Measurements from ENCODE around the gene GLIPR2.

GLIPR2 gene

DNA sequence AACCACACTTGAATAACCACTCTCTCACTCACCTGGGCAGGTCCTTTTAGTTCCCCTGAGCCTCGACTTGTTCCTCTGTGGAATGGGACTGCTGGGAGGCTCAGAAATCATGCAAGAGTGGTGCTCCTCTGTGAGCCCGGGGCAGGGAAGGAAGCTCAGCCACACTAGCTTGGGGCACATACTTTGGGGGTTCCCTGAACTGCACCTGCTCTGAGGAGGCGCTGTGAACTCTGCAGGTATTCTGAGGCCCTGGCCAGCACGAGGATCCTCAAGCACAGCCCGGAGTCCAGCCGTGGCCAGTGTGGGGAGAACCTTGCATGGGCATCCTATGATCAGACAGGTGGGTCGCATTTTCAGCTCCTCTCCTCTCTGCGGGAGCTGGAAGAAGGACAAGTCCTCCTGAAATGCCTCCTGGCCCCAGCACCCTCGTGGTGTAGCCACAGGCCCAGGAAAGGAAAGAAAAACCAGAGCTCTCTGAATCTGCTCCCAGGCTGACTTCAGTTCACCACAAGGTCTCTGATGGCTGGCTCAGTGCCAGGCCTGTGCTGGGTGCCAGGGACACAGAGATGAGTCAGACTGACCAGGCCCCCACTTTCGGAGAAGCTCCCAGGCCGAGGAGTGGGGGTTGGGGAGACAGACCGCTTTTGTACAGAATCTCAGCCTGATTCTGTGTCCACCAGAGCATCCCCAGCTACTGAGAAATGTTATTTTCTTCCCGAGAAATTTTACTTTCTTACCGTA lies 11.9 kb downstream of the GLIPR2 start:
- H3K4me3 ChIP-seq (replicated peaks in 1 of 2; ENCODE audit: low read depth in 2 of 2, low read length in 2 of 2): no peak overlapping the region
- TF ChIP-seq, protein P1, sequence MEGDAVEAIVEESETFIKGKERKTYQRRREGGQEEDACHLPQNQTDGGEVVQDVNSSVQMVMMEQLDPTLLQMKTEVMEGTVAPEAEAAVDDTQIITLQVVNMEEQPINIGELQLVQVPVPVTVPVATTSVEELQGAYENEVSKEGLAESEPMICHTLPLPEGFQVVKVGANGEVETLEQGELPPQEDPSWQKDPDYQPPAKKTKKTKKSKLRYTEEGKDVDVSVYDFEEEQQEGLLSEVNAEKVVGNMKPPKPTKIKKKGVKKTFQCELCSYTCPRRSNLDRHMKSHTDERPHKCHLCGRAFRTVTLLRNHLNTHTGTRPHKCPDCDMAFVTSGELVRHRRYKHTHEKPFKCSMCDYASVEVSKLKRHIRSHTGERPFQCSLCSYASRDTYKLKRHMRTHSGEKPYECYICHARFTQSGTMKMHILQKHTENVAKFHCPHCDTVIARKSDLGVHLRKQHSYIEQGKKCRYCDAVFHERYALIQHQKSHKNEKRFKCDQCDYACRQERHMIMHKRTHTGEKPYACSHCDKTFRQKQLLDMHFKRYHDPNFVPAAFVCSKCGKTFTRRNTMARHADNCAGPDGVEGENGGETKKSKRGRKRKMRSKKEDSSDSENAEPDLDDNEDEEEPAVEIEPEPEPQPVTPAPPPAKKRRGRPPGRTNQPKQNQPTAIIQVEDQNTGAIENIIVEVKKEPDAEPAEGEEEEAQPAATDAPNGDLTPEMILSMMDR (IDR thresholded peaks at IDR 0.05; ENCODE audit: low read depth, low read length): no peak
- DNase-seq (ENCODE audit: low read depth in 2 of 2): peak; percentile 98 to 99

DNA sequence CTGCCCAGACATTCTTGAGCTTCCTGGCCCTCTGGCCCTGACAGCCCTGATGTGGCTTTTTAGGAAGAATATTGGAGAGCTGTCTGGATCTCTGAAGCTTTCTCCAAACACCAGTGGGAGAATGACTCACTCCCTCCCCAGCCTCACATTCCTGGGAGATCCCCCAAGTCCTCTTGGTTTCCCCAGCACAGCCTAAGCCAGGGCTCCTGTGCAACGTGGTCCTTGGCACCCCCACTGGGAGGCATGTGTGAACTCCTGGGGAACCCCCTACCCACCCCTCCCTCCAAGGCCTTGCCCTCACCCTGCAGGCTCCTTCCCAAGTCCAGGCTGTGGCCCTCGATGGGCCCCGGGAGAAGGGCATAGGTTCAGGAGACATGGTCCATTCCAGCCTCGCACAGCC lies 12.7 kb downstream of the GLIPR2 start:
- peak; percentile 75 to 82 for DNase-seq (ENCODE audit: low read depth in 2 of 2)
- peak overlapping the region in 1 of 2 donors; percentile 7 for H3K4me3 ChIP-seq (replicated peaks in 1 of 2; ENCODE audit: low read depth in 2 of 2, low read length in 2 of 2)
- TF ChIP-seq, protein P1 (IDR thresholded peaks at IDR 0.05; ENCODE audit: low read depth, low read length): no peak

DNA sequence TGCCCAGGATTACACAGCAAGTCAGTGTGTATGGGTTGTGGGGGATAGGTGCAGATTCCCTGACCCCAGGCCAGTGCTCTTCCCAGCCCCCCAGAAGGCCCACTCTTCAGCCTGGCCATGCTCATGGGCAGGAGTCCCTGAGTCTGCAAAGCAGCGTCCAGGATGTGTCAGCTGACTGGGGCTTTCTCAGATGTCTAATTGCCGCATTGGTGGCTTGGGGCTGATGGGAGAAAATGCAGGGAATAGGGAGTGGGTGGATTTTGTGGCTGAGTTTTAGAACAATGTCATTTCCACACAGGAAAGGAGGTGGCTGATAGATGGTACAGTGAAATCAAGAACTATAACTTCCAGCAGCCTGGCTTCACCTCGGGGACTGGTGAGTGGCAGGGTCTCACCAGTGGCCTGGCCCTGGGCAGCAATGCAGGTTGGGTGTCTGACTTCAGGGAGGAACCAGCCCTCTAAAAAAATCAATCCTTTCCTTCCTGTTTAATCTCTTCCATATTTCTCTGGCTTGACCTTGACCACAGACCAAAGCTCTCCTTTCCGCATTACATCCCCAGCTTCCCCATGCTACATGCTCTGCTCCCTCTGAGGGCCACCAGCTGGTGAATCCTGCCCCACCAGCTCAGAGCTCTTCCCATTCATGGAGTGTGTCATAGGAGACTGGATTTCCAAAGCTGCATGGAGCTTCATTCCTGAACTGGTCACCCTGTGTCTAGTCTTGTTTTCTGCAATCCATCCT lies 14.2 kb downstream of the GLIPR2 start:
- DNase-seq (ENCODE audit: low read depth in 2 of 2): peak in 1 of 2 donors; percentile 43
- no peak overlapping the region for H3K4me3 ChIP-seq (replicated peaks in 1 of 2; ENCODE audit: low read depth in 2 of 2, low read length in 2 of 2)
- TF ChIP-seq, protein P1 (IDR thresholded peaks at IDR 0.05; ENCODE audit: low read depth, low read length): no peak

DNA sequence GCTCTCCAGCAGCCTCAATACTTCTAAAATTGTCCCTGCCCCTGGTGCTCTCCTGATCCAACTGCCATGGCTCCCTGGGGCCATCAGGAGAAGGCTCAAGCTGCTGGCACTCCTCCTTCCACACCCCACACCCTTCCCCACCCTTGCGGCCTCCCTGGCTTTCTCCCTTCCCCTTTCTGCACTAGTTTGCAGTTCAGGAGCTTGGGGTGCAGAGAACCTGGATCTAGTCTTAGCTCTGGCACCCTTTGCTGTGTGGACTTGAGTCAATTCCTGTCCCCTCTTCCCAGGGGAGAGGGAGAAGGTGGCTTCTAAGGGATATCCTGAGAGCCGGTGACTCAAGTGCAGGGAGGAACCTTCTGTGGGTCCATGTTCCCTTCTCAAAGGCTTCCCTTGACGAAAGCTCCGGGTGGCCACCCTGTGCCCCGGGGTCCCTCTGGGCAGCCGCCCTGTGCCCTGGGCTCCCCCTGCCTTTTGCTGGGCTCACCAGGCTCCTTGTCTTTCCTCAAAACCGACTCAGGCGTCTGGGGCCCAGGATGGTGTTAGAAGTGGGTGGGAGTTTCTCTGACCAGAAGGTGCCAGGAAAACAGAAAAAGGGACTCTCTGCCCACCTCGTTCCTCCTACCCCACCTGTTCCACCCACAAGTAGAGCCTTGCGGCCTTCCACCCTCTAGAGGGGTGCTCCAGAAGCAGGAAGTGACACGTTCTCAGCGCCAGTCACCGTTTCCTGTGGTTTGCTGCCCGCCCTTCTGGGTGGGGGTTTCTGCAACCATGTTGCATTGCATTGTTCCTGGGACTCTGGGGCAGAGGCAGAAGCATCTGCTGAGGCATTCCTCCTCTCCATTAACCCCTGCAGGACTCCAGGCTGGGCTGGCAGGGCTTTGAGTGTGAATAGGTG lies 15.0 kb downstream of the GLIPR2 start:
- TF ChIP-seq, protein P1 (IDR thresholded peaks at IDR 0.05; ENCODE audit: low read depth, low read length): no peak
- peak; percentile 74 to 90 for DNase-seq (ENCODE audit: low read depth in 2 of 2)
- H3K4me3 ChIP-seq (replicated peaks in 1 of 2; ENCODE audit: low read depth in 2 of 2, low read length in 2 of 2): no peak overlapping the region

DNA sequence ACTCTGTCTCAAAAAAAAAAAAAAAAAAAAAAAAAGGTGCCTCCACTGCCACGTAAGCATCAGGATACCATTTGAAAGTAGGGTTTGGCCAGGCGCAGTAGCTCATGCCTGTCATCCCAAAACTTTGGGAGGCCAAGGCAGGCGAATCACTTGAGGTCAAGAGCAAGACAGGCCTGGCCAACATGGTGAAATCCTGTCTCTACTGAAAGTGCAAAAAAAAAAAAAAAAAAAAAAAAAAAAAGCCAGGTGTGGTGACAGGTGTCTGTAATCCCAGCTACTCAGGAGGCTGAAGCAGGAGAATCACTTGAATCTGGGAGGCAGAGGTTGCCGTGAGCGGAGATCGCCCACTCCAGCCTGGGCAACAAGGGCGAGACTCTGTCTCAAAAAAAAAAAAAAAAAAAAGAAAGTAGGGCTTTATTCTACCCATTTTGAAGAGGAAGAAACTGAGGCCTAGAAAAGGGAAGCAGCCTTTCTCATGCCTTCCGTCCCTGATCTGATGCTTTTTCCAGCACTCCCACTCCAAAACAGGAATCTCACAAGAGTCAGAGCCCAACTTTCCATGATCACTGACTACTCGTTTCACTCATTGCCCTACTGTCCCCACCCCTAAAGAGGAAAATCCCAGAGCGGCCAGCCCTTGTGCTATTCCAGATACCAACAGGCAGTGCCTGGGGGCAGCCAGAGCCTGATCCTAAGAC lies 16.4 kb downstream of the GLIPR2 start:
- no peak overlapping the region for H3K4me3 ChIP-seq (replicated peaks in 1 of 2; ENCODE audit: low read depth in 2 of 2, low read length in 2 of 2)
- no peak for DNase-seq (ENCODE audit: low read depth in 2 of 2)
- TF ChIP-seq, protein P1 (IDR thresholded peaks at IDR 0.05; ENCODE audit: low read depth, low read length): no peak

DNA sequence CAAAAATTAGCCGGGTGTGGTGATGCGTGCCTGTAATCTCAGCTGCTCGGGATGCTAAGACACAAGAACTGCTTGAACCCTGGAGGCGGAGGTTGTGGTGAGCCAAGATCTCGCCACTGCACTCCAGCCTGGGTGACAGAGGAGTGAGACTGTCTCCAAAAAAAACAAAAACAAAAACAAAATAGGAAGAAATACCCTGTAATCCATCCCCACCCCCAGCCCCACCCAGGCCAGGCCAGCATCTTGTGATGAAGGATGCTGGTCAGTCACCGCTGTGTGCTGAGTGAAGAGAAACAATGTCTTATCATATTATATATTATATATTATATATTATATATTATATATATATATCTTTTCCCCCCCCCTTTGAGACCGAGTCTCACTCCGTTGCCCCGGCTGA lies 17.2 kb downstream of the GLIPR2 start:
- no peak for DNase-seq (ENCODE audit: low read depth in 2 of 2)
- H3K4me3 ChIP-seq (replicated peaks in 1 of 2; ENCODE audit: low read depth in 2 of 2, low read length in 2 of 2): no peak overlapping the region
- TF ChIP-seq, protein P1 (IDR thresholded peaks at IDR 0.05; ENCODE audit: low read depth, low read length): no peak
